Adrenal gland (tissue), 5 donors: ENCODE results near the gene LARGE1.

Experiments
- POLR2A ChIP-seq, 2 donors: fragments of 450-650 bp; IDR thresholded peaks; one replicate each; pipeline ENCODE4 v1.6.1; 2017; ENCODE audit warnings: antibody characterized with exemption in 2 of 2, mild to moderate bottlenecking in 2 of 2, moderate library complexity in 1 of 2
- TF ChIP-seq, protein P1 (sequence below), 6 experiments: fragments of 450-650 bp in 4 of 6; fragments of 200-600 bp in 2 of 6; sonication (generic) in 1 of 6; IDR thresholded peaks; 1 replicate in 5 of 6; 2 replicates in 1 of 6; pipeline versions ENCODE4 v1.5.1 to v1.8.0; 2016 to 2021; ENCODE audit warnings: antibody characterized with exemption in 6 of 6, mild to moderate bottlenecking in 2 of 6, moderate library complexity in 1 of 6
- donor health status: DM: no; HTN: no; CAD: no.

DNA sequence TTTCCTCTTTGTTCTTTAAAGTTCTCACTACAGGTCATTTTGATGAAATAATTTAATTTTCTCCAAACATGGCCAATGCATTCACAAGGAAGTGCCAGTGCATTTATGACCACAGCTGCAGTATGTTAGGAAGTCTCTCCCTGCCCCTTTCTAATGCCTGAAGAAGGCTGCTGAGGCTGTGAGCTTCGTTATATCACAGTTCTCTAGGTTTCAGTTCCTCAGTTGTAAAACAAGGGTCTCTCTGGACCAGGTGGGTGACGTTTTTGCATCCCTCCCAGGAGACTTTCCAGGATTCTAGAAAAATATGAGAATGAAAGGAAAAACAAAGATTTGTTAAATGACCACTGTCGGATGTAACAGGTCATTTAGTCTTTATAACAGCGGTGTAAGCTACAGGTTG, 171.6 kb downstream of the LARGE1 start:
- TF ChIP-seq, protein P1, sequence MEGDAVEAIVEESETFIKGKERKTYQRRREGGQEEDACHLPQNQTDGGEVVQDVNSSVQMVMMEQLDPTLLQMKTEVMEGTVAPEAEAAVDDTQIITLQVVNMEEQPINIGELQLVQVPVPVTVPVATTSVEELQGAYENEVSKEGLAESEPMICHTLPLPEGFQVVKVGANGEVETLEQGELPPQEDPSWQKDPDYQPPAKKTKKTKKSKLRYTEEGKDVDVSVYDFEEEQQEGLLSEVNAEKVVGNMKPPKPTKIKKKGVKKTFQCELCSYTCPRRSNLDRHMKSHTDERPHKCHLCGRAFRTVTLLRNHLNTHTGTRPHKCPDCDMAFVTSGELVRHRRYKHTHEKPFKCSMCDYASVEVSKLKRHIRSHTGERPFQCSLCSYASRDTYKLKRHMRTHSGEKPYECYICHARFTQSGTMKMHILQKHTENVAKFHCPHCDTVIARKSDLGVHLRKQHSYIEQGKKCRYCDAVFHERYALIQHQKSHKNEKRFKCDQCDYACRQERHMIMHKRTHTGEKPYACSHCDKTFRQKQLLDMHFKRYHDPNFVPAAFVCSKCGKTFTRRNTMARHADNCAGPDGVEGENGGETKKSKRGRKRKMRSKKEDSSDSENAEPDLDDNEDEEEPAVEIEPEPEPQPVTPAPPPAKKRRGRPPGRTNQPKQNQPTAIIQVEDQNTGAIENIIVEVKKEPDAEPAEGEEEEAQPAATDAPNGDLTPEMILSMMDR (IDR thresholded peaks at IDR 0.05), result no peak
- no peak for TF ChIP-seq POLR2A (IDR thresholded peaks at IDR 0.05)
